ENCODE measurements around the gene SEMA6B. TPM values are rescaled to one million over a fixed set of nuclear protein-coding genes. Genes with fewer than 3 reads are reported as not detected.

Gene SEMA6B
- total and polyA plus RNA-seq, 12 donors = 3.4 to 27.9 (median 9.4) TPM

- ATAC-seq (no peak), DNase-seq (no peak)
- intact Hi-C loops (cut with DNase I) = no loop called here
- Histone ChIP-seq H3K9me3 (no peaks in the 10 kb centered on the region), H3K36me3 (no peaks in the 10 kb centered on the region), H3K27me3 (peaks cover 0 to 54% (median 13%) of the 10 kb centered on the region in 7 donors), H3K4me3 (no peak overlapping the region), H3K27ac (no peak overlapping the region), H3K4me1 (no peaks in the 10 kb centered on the region)
- 86 to 87% methylated on average over 9 of the region's 9 CpGs for WGBS, 2 donors
- TF ChIP-seq, protein P1, sequence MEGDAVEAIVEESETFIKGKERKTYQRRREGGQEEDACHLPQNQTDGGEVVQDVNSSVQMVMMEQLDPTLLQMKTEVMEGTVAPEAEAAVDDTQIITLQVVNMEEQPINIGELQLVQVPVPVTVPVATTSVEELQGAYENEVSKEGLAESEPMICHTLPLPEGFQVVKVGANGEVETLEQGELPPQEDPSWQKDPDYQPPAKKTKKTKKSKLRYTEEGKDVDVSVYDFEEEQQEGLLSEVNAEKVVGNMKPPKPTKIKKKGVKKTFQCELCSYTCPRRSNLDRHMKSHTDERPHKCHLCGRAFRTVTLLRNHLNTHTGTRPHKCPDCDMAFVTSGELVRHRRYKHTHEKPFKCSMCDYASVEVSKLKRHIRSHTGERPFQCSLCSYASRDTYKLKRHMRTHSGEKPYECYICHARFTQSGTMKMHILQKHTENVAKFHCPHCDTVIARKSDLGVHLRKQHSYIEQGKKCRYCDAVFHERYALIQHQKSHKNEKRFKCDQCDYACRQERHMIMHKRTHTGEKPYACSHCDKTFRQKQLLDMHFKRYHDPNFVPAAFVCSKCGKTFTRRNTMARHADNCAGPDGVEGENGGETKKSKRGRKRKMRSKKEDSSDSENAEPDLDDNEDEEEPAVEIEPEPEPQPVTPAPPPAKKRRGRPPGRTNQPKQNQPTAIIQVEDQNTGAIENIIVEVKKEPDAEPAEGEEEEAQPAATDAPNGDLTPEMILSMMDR (IDR thresholded peaks at IDR 0.05) = no peak
Observed at GRCh38 chr19:4590559-4590958, 31.1 kb upstream of the SEMA6B start.

DNA sequence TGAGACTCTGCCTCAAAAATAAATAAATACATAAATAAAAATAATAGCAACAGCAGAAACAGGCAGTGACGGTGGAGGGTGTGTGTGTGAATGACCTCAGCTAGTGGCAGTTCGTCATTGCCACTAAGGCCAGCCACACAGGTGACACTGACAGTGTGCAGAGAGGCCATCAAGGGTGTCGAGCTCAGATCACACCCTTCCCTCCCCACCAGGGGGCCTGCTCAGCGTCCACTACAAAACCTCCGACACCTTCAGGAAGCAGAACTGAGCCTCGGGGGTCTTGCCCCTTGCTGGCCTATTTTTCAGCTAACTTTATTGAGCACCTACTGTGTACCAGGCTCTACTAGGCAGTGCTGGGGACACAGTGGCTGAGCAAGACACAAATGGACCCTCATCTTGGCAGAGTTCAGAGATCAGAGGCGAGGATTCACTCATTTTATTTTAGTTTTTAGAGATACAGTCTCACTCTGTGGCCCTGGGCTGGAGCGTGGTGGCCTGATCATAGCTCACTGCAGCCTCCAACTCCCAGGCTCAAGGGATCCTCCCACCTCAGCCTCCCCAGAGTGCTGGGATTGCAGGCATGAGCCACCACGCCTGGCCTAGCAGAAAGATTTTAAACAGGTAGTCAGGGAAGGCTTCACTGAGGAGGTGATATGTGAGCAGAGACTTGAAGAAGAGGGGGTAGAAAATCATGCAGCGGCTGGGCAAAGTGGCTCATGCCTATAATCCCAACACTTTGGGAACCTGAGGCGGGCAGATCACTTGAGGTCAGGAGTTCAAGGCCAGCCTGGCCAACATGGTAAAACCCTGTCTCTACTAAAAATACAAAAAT lies 30.3 kb upstream of the SEMA6B start:
- 53 to 56% methylated on average over 11 of the region's 11 CpGs for WGBS, 2 donors

DNA sequence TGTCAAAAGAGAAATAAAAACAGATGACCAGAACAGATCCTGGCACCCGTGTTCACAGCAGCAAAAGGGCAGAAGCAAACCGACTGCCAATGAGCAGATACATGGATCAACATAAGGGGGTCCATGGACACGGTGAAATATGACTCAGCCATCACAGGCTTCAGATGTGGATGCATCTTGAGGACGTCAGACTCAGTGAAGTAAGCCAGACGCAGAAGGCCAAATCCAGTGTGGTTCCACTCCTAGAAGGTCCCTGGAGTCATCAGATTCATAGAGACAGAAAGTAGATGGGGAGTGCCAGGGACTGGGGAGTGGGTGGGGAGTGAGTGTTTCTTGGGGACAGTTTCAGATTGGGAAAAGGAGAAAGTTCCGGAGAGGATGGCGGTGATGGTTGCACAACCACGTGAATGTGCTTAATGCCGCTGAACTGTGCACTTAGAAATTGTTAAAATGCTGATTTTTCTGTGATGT lies 28.8 kb upstream of the SEMA6B start:
- Histone ChIP-seq H3K4me1 (peaks cover 6 to 15% (median 13%) of the 10 kb centered on the region in 9 donors), H3K9me3 (no peaks in the 10 kb centered on the region), H3K27ac (no peak overlapping the region), H3K27me3 (peaks cover 15 to 60% (median 26%) of the 10 kb centered on the region in 7 donors), H3K4me3 (no peak overlapping the region), H3K36me3 (no peaks in the 10 kb centered on the region)
- intact Hi-C loops (cut with DNase I) = loop anchor here in 2 of 10 donors (2.0 to 10.0 kb wide), 2 partner anchors 38 to 46 kb away; partner anchors contain the start of gene TNFAIP8L1 (in 1 of the 2)
- DNase-seq = no peak
- WGBS, 2 donors = 67 to 68% methylated on average over 9 of the region's 9 CpGs
- TF ChIP-seq, protein P1 (IDR thresholded peaks at IDR 0.05) = no peak
- ATAC-seq = no peak

More for the DNA sequence above, 30.3 kb upstream of the SEMA6B start:
- Histone ChIP-seq H3K36me3 (no peaks in the 10 kb centered on the region), H3K9me3 (no peaks in the 10 kb centered on the region), H3K27ac (no peak overlapping the region), H3K4me1 (peaks cover 0 to 4% (median 3%) of the 10 kb centered on the region in 9 donors), H3K27me3 (peaks cover 3 to 54% (median 14%) of the 10 kb centered on the region in 7 donors), H3K4me3 (no peak overlapping the region)
- TF ChIP-seq, protein P1 (IDR thresholded peaks at IDR 0.05) = peak in 8 of 9 donors; percentile 23 to 56 (median 45)
- DNase-seq (no peak), ATAC-seq (peak in 7 of 8 donors; percentile 48 to 94 (median 73))
- intact Hi-C loops (cut with DNase I) = loop anchor here in 2 of 10 donors (2.0 to 10.0 kb wide), 2 partner anchors 37 to 45 kb away; partner anchors contain the start of gene TNFAIP8L1 (in 1 of the 2)

- H3K36me3 ChIP-seq = no peaks in the 10 kb centered on the region
- H3K4me3 ChIP-seq = no peak overlapping the region
- H3K4me1 ChIP-seq = peaks cover 6 to 15% (median 13%) of the 10 kb centered on the region in 9 donors
- DNase-seq (no peak), ATAC-seq (no peak)
- intact Hi-C loops (cut with DNase I) = loop anchor here in 1 of 10 donors (10.0 kb wide), 1 partner anchor 47 kb away; the partner anchor contains the start of gene TNFAIP8L1
- WGBS, 2 donors = 93 to 95% methylated on average over 6 of the region's 6 CpGs
- no peaks in the 10 kb centered on the region for H3K9me3 ChIP-seq
- TF ChIP-seq, protein P1 (IDR thresholded peaks at IDR 0.05) = no peak
- H3K27ac ChIP-seq = no peak overlapping the region
- H3K27me3 ChIP-seq = peaks cover 15 to 60% (median 31%) of the 10 kb centered on the region in 7 donors
Observed at GRCh38 chr19:4587527-4587926, 28.0 kb upstream of the SEMA6B start.

Data from heart right ventricle (tissue), 16 donors.